Measurements from ENCODE around the gene MCF2L.
"Not testable (repeated sequence)": the region's sequence is repeated elsewhere in the genome, so short reads cannot be mapped to it uniquely, and the experiment has no call there.

Gene MCF2L

GRCh38 chr13:113092776-113093579 lies 124.0 kb downstream of the MCF2L start:
- no peak overlapping the region for H3K4me3 ChIP-seq (ENCODE audit: low read depth, low read length)

GRCh38 chr13:113093580-113094409 lies 124.8 kb downstream of the MCF2L start:
- no peak overlapping the region for H3K4me3 ChIP-seq (ENCODE audit: low read depth, low read length)

- no peak overlapping the region for H3K4me3 ChIP-seq (ENCODE audit: low read depth, low read length)
Measured at GRCh38 chr13:113094410-113094800, 125.4 kb downstream of the MCF2L start.

GRCh38 chr13:113095146-113096051 lies 126.4 kb downstream of the MCF2L start:
- H3K4me3 ChIP-seq (ENCODE audit: low read depth, low read length) = no peak overlapping the region

DNA sequence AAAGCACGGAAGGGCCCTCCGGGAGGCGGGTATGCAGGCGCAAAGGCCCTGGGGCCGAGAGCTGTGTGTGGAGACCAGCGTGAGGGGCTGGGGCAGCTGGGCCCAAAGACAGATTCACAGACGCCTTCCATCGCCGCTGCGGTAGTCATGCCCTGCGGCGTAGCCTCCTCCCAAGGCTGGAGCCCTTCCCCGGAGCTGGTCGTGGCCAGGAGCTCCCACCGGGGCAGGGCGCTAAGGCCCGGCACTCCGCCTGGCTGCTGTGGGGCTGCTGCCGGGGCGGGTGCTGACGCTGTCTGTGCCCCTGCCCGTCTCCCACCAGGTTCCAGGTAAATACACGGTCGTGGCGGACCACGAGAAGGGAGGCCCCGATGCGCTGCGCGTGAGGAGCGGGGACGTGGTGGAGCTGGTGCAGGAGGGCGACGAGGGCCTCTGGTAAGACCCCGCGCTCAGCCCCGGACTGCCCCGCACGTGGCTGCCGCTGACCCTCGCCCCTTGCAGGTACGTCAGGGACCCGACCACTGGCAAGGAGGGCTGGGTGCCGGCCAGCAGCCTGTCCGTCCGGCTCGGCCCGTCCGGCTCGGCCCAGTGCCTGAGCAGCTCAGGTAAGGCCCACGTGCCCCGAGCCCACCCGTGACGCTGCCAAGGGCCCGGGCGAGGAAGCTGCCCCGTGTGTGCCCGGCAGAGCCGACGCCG lies 127.2 kb downstream of the MCF2L start:
- no peak overlapping the region for H3K4me3 ChIP-seq (ENCODE audit: low read depth, low read length)

DNA sequence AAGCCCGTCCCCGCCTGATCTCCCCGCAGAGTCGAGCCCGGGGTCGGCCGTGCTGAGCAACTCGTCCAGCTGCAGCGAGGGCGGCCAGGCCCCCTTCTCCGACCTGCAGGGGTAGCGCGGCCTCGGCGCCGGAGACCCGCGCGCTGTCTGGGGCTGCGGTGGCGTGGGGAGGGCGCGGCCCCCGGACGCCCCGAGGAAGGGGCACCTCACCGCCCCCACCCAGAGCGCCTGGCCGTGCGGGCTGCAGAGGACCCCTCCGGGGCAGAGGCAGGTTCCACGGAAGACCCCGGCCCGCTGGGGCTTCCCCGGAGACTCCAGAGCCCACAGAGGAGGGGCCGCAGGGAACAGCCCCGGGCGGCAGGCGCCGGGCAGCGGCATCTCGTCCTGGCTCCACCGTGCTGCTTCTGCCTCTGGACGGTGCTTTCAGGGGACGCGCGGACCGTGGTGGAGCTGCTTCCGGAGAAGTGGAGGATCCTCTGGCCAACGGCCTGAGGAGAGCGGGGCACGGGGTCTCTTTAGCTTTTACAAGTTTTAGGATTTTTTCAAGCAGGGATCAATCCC lies 127.8 kb downstream of the MCF2L start:
- no peak overlapping the region for H3K4me3 ChIP-seq (ENCODE audit: low read depth, low read length)

GRCh38 chr13:113097651-113098050 lies 128.6 kb downstream of the MCF2L start:
- H3K4me3 ChIP-seq (ENCODE audit: low read depth, low read length) = no peak overlapping the region

- H3K4me3 ChIP-seq (ENCODE audit: low read depth, low read length) = no peak overlapping the region
Measured at GRCh38 chr13:113098162-113098732, 129.2 kb downstream of the MCF2L start.

DNA sequence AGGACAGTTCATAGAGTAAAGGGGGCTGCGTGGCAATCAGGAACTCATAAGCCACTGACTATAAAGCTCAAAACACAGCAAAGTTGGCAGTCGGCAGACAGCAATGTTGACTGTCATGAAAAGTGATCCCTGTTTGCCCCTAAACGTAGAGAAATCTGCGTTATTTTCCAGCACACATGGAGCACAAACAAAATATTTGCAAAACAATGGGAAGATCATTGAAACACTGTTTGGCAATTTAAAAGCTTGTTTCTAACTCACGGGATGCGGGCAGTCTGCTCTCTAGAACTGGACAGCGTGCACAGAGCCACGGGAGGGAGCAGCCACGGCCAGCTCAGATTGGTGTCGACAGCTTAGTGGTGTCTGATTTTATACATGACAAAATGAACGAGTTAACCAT lies 130.1 kb downstream of the MCF2L start:
- no peak overlapping the region for H3K4me3 ChIP-seq (ENCODE audit: low read depth, low read length)

DNA sequence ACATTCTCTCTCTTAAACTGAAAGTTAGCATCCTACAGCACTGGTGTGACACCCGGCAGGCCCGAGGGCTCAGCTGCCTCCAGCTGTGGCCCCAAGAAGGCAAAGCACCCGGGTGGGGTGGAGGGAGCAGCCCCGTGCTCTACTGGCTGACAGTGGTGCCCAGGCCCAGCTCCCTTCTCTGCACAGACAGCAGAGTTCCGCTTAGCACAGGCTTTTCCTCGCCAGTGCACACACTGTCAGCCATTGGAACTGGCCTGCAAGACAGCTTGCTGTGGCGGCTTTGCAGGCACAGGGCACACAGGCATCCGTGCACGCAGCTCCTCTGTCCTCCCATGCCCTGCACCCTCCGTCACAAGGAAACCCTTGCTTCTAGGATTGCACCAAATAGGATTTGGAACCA lies 133.3 kb downstream of the MCF2L start:
- not testable (repeated sequence) for H3K4me3 ChIP-seq (ENCODE audit: low read depth, low read length)

DNA sequence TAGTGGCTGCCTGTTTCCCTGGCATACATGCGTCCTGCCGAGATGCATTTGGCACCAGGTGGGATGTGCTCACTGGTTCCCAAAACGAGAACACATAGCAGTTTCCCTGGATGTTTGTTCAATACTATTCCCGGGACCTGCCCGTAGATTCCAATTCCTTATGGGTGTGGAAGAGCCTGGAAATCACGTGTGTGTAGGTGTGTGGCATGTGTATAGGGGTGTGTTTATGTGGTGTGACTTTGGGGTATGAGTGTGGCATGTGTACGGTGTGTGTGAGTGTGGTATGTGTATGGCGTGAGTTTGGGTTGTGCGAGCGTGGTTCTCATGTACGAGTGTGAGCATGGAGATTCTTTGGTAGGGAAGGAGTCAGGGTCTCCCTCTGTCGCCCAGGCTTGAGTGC lies 133.7 kb downstream of the MCF2L start:
- H3K4me3 ChIP-seq (ENCODE audit: low read depth, low read length) = no peak overlapping the region

GRCh38 chr13:113103646-113104045 lies 134.6 kb downstream of the MCF2L start:
- no peak overlapping the region for H3K4me3 ChIP-seq (ENCODE audit: low read depth, low read length)

- H3K4me3 ChIP-seq (ENCODE audit: low read depth, low read length) = no peak within 1 kb of the TSS
Measured at GRCh38 chr13:113105032-113105920, 136.3 kb downstream of the MCF2L start, which contains the start of gene F7. Gene F7, plus strand, starts transcription at chr13:113105791. Its CDS starts 51 bp downstream, at chr13:113105842.

DNA sequence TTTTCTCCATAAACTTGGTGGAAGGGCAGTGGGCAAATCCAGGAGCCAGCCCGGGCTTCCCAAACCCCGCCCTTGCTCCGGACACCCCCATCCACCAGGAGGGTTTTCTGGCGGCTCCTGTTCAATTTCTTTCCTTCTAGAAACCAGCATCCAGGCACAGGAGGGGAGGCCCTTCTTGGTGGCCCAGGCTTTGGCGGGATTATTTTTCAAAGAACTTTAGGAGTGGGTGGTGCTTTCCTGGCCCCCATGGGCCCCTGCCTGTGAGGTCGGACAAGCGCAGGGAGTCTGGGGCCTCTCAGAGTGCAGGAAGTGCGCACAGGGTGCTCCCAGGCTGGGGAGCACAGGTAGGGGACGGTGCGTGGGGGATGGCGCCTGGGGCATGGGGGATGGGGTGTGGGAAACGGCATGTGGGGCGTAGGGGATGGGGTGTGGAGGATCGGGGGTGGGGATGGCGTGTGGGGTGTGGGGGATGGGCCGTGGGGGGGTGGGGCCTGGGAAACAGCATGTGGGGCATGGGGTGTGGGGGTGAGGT lies 137.0 kb downstream of the MCF2L start:
- no peak overlapping the region for H3K4me3 ChIP-seq (ENCODE audit: low read depth, low read length)

GRCh38 chr13:113106711-113107351 lies 137.8 kb downstream of the MCF2L start:
- no peak overlapping the region for H3K4me3 ChIP-seq (ENCODE audit: low read depth, low read length)

- H3K4me3 ChIP-seq (ENCODE audit: low read depth, low read length) = not testable (repeated sequence)
Measured at GRCh38 chr13:113108521-113108920, 139.5 kb downstream of the MCF2L start.

DNA sequence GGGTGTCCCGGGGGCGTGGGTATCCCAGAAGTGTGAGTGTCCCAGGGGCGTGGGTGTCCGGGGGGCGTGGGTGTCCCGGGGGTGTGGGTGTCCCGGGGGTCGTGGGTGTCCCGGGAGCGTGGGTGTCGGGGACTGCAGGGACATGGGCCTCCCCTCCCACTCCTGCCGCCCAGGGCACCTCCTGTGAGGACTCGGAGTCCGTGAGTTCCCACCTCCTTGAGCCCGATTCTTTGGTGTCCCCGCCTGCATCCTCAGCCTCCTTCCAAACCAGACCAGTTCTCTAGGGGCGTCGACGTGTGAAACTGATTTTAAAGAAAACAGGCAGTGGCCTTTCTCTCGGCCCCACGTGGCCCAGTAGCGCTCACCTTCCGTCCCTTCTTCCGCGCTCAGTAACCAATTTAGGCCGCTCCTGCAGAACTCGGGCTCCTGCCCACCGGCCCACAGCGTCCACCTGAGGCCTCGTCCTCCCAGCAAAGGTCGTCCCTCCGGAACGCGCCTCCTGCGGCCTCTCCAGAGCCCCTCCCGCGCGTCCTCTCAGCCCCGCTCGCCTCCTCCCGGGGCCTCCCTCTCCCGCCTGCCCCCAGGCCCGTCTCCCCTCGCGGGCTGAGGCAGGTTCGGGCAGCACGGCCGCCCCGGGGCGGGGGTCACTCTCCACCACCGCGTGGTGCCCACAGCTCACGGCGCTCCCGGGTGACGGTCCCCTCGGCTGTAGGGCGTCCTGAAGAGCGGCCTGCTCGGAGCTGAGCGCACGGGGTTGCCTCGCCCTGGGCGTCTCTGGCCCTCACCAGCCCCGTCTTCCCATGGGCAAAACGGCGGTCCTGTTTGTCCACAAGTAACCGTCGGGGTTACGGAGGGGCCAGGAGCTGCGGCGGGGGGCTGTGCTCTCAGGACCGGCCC lies 140.4 kb downstream of the MCF2L start:
- no peak overlapping the region for H3K4me3 ChIP-seq (ENCODE audit: low read depth, low read length)
